ENCODE results near the gene RAD50. TPM values are rescaled to one million over a fixed set of nuclear protein-coding genes. Genes with fewer than 3 reads are reported as not detected.
A peak's percentile ranks its signal among the peaks of the same experiment; 100 is the strongest.

Gene RAD50
- total RNA-seq, 2 donors from 2014 or later = 29.5 to 37.0 TPM

GRCh38 chr5:132666310-132667123, 109.7 kb downstream of the RAD50 start:
- no peak for DNase-seq
- H3K27ac ChIP-seq = no peak overlapping the region
- intact Hi-C loops (cut with DNase I) = no loop called here

GRCh38 chr5:132667309-132667708, 110.5 kb downstream of the RAD50 start:
- H3K36me3 ChIP-seq = no peaks in the 10 kb centered on the region
- intact Hi-C loops (cut with DNase I) = no loop called here
- no peaks in the 10 kb centered on the region for H3K9me3 ChIP-seq
- DNase-seq = no peak
- H3K27ac ChIP-seq = no peak overlapping the region
- H3K4me1 ChIP-seq = no peaks in the 10 kb centered on the region
- no peak for TF ChIP-seq CTCF (IDR thresholded peaks at IDR 0.05)
- H3K27me3 ChIP-seq = no peaks in the 10 kb centered on the region
- H3K9ac ChIP-seq (ENCODE audit: low read depth in 2 of 2, low read length in 2 of 2) = no peak overlapping the region
- H3K4me3 ChIP-seq = no peak overlapping the region

More at GRCh38 chr5:132666310-132667123, 109.7 kb downstream of the RAD50 start:
- no peak for TF ChIP-seq CTCF (IDR thresholded peaks at IDR 0.05)
- no peaks in the 10 kb centered on the region for H3K36me3 ChIP-seq
- no peaks in the 10 kb centered on the region for H3K9me3 ChIP-seq
- H3K4me1 ChIP-seq = no peaks in the 10 kb centered on the region
- no peaks in the 10 kb centered on the region for H3K27me3 ChIP-seq
- no peak overlapping the region for H3K4me3 ChIP-seq
- H3K9ac ChIP-seq (ENCODE audit: low read depth in 2 of 2, low read length in 2 of 2) = no peak overlapping the region

GRCh38 chr5:132667761-132668705, 111.3 kb downstream of the RAD50 start:
- Histone ChIP-seq H3K4me3 (no peak overlapping the region), H3K9me3 (no peaks in the 10 kb centered on the region), H3K9ac (ENCODE audit: low read depth in 2 of 2, low read length in 2 of 2) (no peak overlapping the region), H3K4me1 (no peaks in the 10 kb centered on the region), H3K36me3 (no peaks in the 10 kb centered on the region), H3K27ac (no peak overlapping the region), H3K27me3 (no peaks in the 10 kb centered on the region)
- peak; percentile 12 for DNase-seq
- intact Hi-C loops (cut with DNase I) = no loop called here
- TF ChIP-seq CTCF (IDR thresholded peaks at IDR 0.05) = no peak

- no peak for TF ChIP-seq CTCF (IDR thresholded peaks at IDR 0.05)
- H3K27me3 ChIP-seq = no peaks in the 10 kb centered on the region
- H3K9me3 ChIP-seq = no peaks in the 10 kb centered on the region
- H3K4me3 ChIP-seq = no peak overlapping the region
- DNase-seq = peak; percentile 10
- H3K36me3 ChIP-seq = no peaks in the 10 kb centered on the region
- H3K4me1 ChIP-seq = no peaks in the 10 kb centered on the region
- intact Hi-C loops (cut with DNase I) = no loop called here
- H3K9ac ChIP-seq (ENCODE audit: low read depth in 2 of 2, low read length in 2 of 2) = no peak overlapping the region
- H3K27ac ChIP-seq = no peak overlapping the region
Observed at GRCh38 chr5:132668706-132669454, 112.1 kb downstream of the RAD50 start.

- intact Hi-C loops (cut with DNase I) = no loop called here
- no peaks in the 10 kb centered on the region for H3K27me3 ChIP-seq
- H3K36me3 ChIP-seq = no peaks in the 10 kb centered on the region
- H3K4me1 ChIP-seq = no peaks in the 10 kb centered on the region
- TF ChIP-seq CTCF (IDR thresholded peaks at IDR 0.05) = no peak
- no peak overlapping the region for H3K4me3 ChIP-seq
- H3K9ac ChIP-seq (ENCODE audit: low read depth in 2 of 2, low read length in 2 of 2) = no peak overlapping the region
- DNase-seq = peak; percentile 5
- no peaks in the 10 kb centered on the region for H3K9me3 ChIP-seq
- H3K27ac ChIP-seq = no peak overlapping the region
Observed at GRCh38 chr5:132669455-132669820, 112.7 kb downstream of the RAD50 start.
